OCI-LY3 (cell line): ENCODE data around the gene STYK1.
"Not testable (repeated sequence)": the region's sequence is repeated elsewhere in the genome, so short reads cannot be mapped to it uniquely, and the experiment has no call there.

ENCODE experiments used
- H2AFZ ChIP-seq: fragments of 200-600, 300-600 bp; shearing (Covaris generic); 2 replicates; pipeline ENCODE4 v1.6.0; 2014; ENCODE audit warnings: antibody characterized with exemption, low read depth, low read length
- H3K27ac ChIP-seq: fragments of 200-600, 300-600 bp; sonication (generic); 2 replicates; pipeline ENCODE4 v1.5.1; 2014; ENCODE audit warnings: mild to moderate bottlenecking, low read length, moderate library complexity, mixed read lengths
- H3K27me3 ChIP-seq: fragments of 200-600, 300-600 bp; sonication (generic); 2 replicates; pipeline ENCODE4 v1.6.1; 2014; ENCODE audit warnings: low read depth, low read length, mixed read lengths
- H3K36me3 ChIP-seq: fragments of 200-600, 300-600 bp; sonication (generic); replicated peaks from 2 replicates; pipeline ENCODE3; 2014; ENCODE audit warnings: low read depth, low read length, mixed read lengths
- H3K4me1 ChIP-seq: fragments of 300-600, 200-600 bp; sonication (generic); 2 replicates; pipeline ENCODE4 v1.6.1; 2014; ENCODE audit warnings: low read length, mixed read lengths
- H3K4me2 ChIP-seq: fragments of 200-600, 300-600 bp; sonication (generic); 2 replicates; pipeline ENCODE4 v1.6.1; 2014; ENCODE audit warnings: low read length, mixed read lengths
- H3K4me3 ChIP-seq: fragments of 300-600, 200-600 bp; sonication (generic); 2 replicates; pipeline ENCODE4 v1.5.1; 2014; ENCODE audit warnings: antibody characterized with exemption, mild to moderate bottlenecking, low read length, moderate library complexity
- H3K79me2 ChIP-seq: fragments of 300-600, 200-600 bp; shearing (Covaris generic); 2 replicates; pipeline ENCODE4 v1.6.1; 2014; ENCODE audit warnings: mild to moderate bottlenecking, low read length, mixed read lengths
- H3K9ac ChIP-seq: fragments of 300-600, 200-600 bp; shearing (Covaris generic); 2 replicates; pipeline ENCODE4 v1.6.0; 2014; ENCODE audit warnings: mild to moderate bottlenecking, low read length, moderate library complexity
- H3K9me3 ChIP-seq: fragments of 200-600, 300-600 bp; shearing (Covaris generic); 2 replicates; pipeline ENCODE4 v1.6.1; 2014; ENCODE audit warnings: low read length, mixed read lengths; ENCODE audit not compliant: insufficient read depth
- H4K20me1 ChIP-seq: fragments of 200-600, 300-600 bp; sonication (generic); 2 replicates; pipeline ENCODE4 v1.6.1; 2016; ENCODE audit warnings: low read length, mixed read lengths; ENCODE audit not compliant: insufficient read depth
- EZH2phosphoT487 ChIP-seq: fragments of 200-600 bp; shearing (Covaris generic); IDR thresholded peaks from 2 replicates; pipeline ENCODE4 v1.6.1; 2018; ENCODE audit warnings: antibody characterized with exemption, mixed run types, low read depth
- TF ChIP-seq, protein P1 (sequence below): fragments of 200-600, 300-600 bp; sonication (generic); IDR thresholded peaks from 2 replicates; pipeline ENCODE4 v1.5.1; 2014; ENCODE audit warnings: antibody characterized with exemption, low read length, low read depth

STYK1 gene

DNA sequence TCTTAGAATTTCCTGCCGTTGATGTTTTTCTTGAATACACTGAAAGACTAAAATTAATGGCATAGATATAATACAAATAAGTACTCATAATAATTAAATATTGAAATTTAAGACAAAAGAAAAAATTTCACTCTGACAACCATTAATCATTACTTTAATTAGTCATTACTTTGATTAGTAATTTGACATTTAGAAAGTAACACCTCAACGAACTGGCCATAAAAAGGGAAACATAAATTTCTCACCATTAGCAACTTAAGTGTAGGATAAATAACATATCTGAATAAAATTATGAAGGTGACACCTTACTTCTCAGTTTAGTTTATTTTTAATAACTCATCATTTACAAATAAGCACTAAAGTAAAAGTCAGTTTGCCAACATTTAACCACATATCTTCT is 78.0 kb downstream of the STYK1 start:
- Histone ChIP-seq H3K4me3 (no peak overlapping the region), H4K20me1 (no peaks in the 10 kb centered on the region), H3K36me3 (peaks cover 11% of the 10 kb centered on the region), H3K4me1 (no peaks in the 10 kb centered on the region), H3K27me3 (no peaks in the 10 kb centered on the region), H3K4me2 (no peak overlapping the region), H3K9me3 (no peaks in the 10 kb centered on the region), H3K27ac (no peak overlapping the region), H3K9ac (no peak overlapping the region), H3K79me2 (no peaks in the 10 kb centered on the region), H2AFZ (no peak overlapping the region)
- no peak for TF ChIP-seq EZH2phosphoT487
- TF ChIP-seq, protein P1, sequence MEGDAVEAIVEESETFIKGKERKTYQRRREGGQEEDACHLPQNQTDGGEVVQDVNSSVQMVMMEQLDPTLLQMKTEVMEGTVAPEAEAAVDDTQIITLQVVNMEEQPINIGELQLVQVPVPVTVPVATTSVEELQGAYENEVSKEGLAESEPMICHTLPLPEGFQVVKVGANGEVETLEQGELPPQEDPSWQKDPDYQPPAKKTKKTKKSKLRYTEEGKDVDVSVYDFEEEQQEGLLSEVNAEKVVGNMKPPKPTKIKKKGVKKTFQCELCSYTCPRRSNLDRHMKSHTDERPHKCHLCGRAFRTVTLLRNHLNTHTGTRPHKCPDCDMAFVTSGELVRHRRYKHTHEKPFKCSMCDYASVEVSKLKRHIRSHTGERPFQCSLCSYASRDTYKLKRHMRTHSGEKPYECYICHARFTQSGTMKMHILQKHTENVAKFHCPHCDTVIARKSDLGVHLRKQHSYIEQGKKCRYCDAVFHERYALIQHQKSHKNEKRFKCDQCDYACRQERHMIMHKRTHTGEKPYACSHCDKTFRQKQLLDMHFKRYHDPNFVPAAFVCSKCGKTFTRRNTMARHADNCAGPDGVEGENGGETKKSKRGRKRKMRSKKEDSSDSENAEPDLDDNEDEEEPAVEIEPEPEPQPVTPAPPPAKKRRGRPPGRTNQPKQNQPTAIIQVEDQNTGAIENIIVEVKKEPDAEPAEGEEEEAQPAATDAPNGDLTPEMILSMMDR, result no peak

DNA sequence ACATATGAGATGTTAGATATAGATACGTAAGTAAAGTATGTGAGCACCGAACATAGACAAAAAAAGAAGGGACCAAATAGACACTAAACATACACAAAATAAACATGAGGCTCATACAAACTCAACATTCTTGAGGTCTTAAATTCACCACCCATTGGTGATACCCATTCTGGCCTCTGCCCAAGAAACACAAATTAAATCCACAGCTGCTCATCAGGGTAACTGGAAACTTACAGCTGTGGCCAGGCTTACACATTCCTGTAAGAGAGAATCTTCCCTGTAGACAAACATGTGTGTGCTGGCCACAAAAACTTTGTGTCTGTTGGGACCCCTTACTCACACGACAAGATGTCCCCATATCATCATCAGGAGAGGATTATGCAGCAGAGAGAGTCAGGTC is 82.9 kb downstream of the STYK1 start:
- TF ChIP-seq, protein P1, result no peak
- TF ChIP-seq EZH2phosphoT487, result no peak
- no peak overlapping the region for H3K27ac ChIP-seq
- no peaks in the 10 kb centered on the region for H3K79me2 ChIP-seq
- H4K20me1 ChIP-seq, result no peaks in the 10 kb centered on the region
- no peak overlapping the region for H2AFZ ChIP-seq
- H3K4me1 ChIP-seq, result no peaks in the 10 kb centered on the region
- no peaks in the 10 kb centered on the region for H3K9me3 ChIP-seq
- H3K4me3 ChIP-seq, result no peak overlapping the region
- H3K27me3 ChIP-seq, result no peaks in the 10 kb centered on the region
- no peak overlapping the region for H3K9ac ChIP-seq
- no peak overlapping the region for H3K4me2 ChIP-seq
- H3K36me3 ChIP-seq, result peaks cover 18% of the 10 kb centered on the region

DNA sequence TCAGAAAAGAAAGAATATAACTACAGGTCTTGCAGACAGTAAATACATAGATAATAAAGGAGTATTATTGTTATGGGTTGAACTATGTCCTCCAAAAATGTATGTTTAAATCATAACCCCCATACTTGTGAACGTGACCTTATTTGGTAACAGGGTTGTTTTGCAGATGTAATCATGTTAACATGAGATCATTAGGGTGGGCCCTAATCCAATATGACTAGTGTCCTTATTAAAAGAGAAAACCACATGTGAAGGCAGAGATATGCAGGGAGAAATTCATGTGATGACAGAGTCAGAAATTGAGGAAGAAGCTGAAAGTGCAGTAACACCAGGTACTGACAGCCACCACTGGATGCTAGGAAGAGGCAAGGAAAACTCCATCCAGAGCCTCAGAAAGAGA is 89.4 kb downstream of the STYK1 start:
- no peaks in the 10 kb centered on the region for H3K4me1 ChIP-seq
- no peaks in the 10 kb centered on the region for H3K9me3 ChIP-seq
- no peak overlapping the region for H3K4me3 ChIP-seq
- peaks cover 26% of the 10 kb centered on the region for H3K36me3 ChIP-seq
- H4K20me1 ChIP-seq, result no peaks in the 10 kb centered on the region
- TF ChIP-seq, protein P1, result no peak
- TF ChIP-seq EZH2phosphoT487, result no peak
- no peak overlapping the region for H2AFZ ChIP-seq
- no peaks in the 10 kb centered on the region for H3K27me3 ChIP-seq
- H3K79me2 ChIP-seq, result no peaks in the 10 kb centered on the region
- no peak overlapping the region for H3K4me2 ChIP-seq
- no peak overlapping the region for H3K9ac ChIP-seq
- no peak overlapping the region for H3K27ac ChIP-seq

DNA sequence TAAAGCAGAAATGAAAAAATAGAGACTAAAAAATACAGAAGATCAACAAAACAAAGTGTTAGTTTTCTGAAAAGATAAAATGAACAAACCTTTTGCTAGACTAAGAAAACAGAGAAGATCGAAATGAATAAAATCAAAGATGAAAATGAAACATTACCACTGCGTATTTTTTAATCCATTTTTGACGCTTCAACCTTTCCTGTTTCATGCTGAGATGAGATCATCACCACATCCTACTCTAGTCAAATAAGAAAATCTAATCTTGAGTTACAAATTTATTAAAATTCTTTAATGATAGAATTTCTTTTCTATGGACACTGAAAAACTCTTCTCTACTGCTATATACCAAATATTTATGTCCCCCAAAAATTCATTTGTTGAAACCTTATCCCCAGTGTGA is 91.1 kb downstream of the STYK1 start:
- Histone ChIP-seq H3K9me3 (no peaks in the 10 kb centered on the region), H3K4me1 (no peaks in the 10 kb centered on the region)
- no peak for TF ChIP-seq EZH2phosphoT487
- TF ChIP-seq, protein P1, result no peak

DNA sequence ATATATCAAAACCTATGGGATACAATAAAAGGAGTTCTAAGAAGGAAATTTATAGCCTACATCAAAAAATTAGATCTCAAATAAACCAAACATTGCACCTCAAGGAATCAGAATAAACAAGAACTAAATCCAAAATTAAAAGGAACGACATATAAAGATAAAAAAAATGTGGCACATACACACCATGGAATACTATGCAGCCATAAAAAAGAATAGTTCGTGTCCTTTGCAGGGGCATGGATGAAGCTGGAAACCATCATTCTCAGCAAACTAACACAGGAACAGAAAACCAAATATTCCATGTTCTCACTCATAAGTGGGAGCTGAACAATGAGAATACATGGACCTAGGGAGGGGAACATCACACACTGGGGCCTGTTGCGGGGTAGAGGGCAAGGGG is 91.7 kb downstream of the STYK1 start:
- H3K9ac ChIP-seq, H3K79me2 ChIP-seq, H3K9me3 ChIP-seq, H3K4me1 ChIP-seq, H3K27me3 ChIP-seq, H4K20me1 ChIP-seq, H3K4me2 ChIP-seq, H2AFZ ChIP-seq, H3K4me3 ChIP-seq, H3K27ac ChIP-seq: not testable (repeated sequence)
- peaks cover 19% of the 10 kb centered on the region for H3K36me3 ChIP-seq

More for the DNA sequence above, 91.1 kb downstream of the STYK1 start:
- Histone ChIP-seq H3K9ac (no peak overlapping the region), H3K27ac (no peak overlapping the region), H3K36me3 (peaks cover 19% of the 10 kb centered on the region), H4K20me1 (no peaks in the 10 kb centered on the region), H2AFZ (no peak overlapping the region), H3K4me2 (no peak overlapping the region), H3K4me3 (no peak overlapping the region), H3K27me3 (no peaks in the 10 kb centered on the region), H3K79me2 (no peaks in the 10 kb centered on the region)
